Measurements from ENCODE around the gene KSR2.

GRCh38 chr12:117695956-117696355 is 272.8 kb downstream of the KSR2 start:
- no peak for TF ChIP-seq EZH2phosphoT487 (IDR thresholded peaks at IDR 0.05; ENCODE audit: borderline replicate concordance, low read length)
- no peak for TF ChIP-seq CTCF (IDR thresholded peaks at IDR 0.05; ENCODE audit: low read depth, low read length, poor library complexity, severe bottlenecking)
